HAP-1 (cell line): ENCODE measurements around the gene KCNT1.

Source experiments
- DNase-seq, 2 experiments: peaks; one replicate each; pipeline ENCODE4 v3.0.0-alpha.2; 2016 to 2020; ENCODE audit warnings: low spot score in 2 of 2
- H3K27me3 ChIP-seq: fragments of 250-450 bp; sonication (Bioruptor Pico); 2 replicates; pipeline ENCODE4 v1.5.1; 2020; ENCODE audit warnings: low read depth, mild to moderate bottlenecking, moderate library complexity
- H3K36me3 ChIP-seq: fragments of 250-450 bp; sonication (Bioruptor Pico); replicated peaks from 2 replicates; pipeline ENCODE4 v1.5.1; 2020; ENCODE audit warnings: mild to moderate bottlenecking
- H3K4me1 ChIP-seq: fragments of 250-450 bp; sonication (Bioruptor Pico); 2 replicates; pipeline ENCODE4 v1.5.1; 2020; ENCODE audit warnings: mild to moderate bottlenecking
- H3K4me3 ChIP-seq: fragments of 250-450 bp; sonication (Bioruptor Pico); 2 replicates; pipeline ENCODE4 v1.5.1; 2020; ENCODE audit warnings: mild to moderate bottlenecking, moderate library complexity
- H3K9me3 ChIP-seq: fragments of 250-450 bp; sonication (Bioruptor Pico); 2 replicates; pipeline ENCODE4 v1.5.1; 2020; ENCODE audit warnings: mild to moderate bottlenecking, moderate library complexity
- in situ Hi-C: fragments of 300-500 bp; cut with MboI; formaldehyde crosslinking; loops from 3 replicates; pipeline ENCODE4 v1.14.3; 2020; ENCODE audit warnings: low sequenced_read_pairs, inconsistent platforms, mixed read lengths

KCNT1 gene

GRCh38 chr9:135696446-135696845, 5.5 kb upstream of the KCNT1 start:
- H3K27me3 ChIP-seq: no peaks in the 10 kb centered on the region
- no peaks in the 10 kb centered on the region for H3K9me3 ChIP-seq
- no peak for DNase-seq
- no peaks in the 10 kb centered on the region for H3K4me1 ChIP-seq
- H3K4me3 ChIP-seq: no peak overlapping the region
- in situ Hi-C loops: loop anchor here (25.0 kb wide), 1 partner anchor 91 kb away; no protein-coding TSS in a partner anchor
- no peaks in the 10 kb centered on the region for H3K36me3 ChIP-seq

- in situ Hi-C loops: loop anchor here (25.0 kb wide), 1 partner anchor 90 kb away; no protein-coding TSS in a partner anchor
- Histone ChIP-seq H3K36me3 (no peaks in the 10 kb centered on the region), H3K9me3 (no peaks in the 10 kb centered on the region), H3K4me3 (no peak overlapping the region), H3K4me1 (no peaks in the 10 kb centered on the region), H3K27me3 (peaks cover 2% of the 10 kb centered on the region; the same call in 1 of the 2 replicates)
- no peak for DNase-seq
Measured at GRCh38 chr9:135697226-135697625, 4.8 kb upstream of the KCNT1 start.

- H3K36me3 ChIP-seq: no peaks in the 10 kb centered on the region
- H3K27me3 ChIP-seq: peaks cover 2% of the 10 kb centered on the region; the same call in 1 of the 2 replicates
- DNase-seq: no peak
- H3K4me3 ChIP-seq: no peak overlapping the region
- in situ Hi-C loops: loop anchor here (25.0 kb wide), 1 partner anchor 89 kb away; no protein-coding TSS in a partner anchor
- no peaks in the 10 kb centered on the region for H3K9me3 ChIP-seq
- no peaks in the 10 kb centered on the region for H3K4me1 ChIP-seq
Measured at GRCh38 chr9:135698236-135698635, 3.7 kb upstream of the KCNT1 start.

- no peaks in the 10 kb centered on the region for H3K9me3 ChIP-seq
- peaks cover 2% of the 10 kb centered on the region; the same call in 1 of the 2 replicates for H3K27me3 ChIP-seq
- DNase-seq: no peak
- no peaks in the 10 kb centered on the region for H3K4me1 ChIP-seq
- in situ Hi-C loops: loop anchor here (25.0 kb wide), 1 partner anchor 89 kb away; no protein-coding TSS in a partner anchor
- no peak overlapping the region for H3K4me3 ChIP-seq
- no peaks in the 10 kb centered on the region for H3K36me3 ChIP-seq
Measured at GRCh38 chr9:135698767-135699166, 3.2 kb upstream of the KCNT1 start.

GRCh38 chr9:135699440-135699839, 2.5 kb upstream of the KCNT1 start, which contains the start of gene SOHLH1:
TSS of gene SOHLH1 (minus strand) at chr9:135699481. CDS start at chr9:135699467, 14 bp downstream.
- in situ Hi-C loops: loop anchor here (25.0 kb wide), 1 partner anchor 88 kb away; no protein-coding TSS in a partner anchor
- no peaks in the 10 kb centered on the region for H3K9me3 ChIP-seq
- no peak for DNase-seq
- H3K36me3 ChIP-seq: no peaks in the 10 kb centered on the region
- H3K4me3 ChIP-seq: no peak within 1 kb of the TSS
- H3K4me1 ChIP-seq: no peaks in the 10 kb centered on the region
- H3K27me3 ChIP-seq: peaks cover 2% of the 10 kb centered on the region; the same call in 1 of the 2 replicates

- no peaks in the 10 kb centered on the region for H3K9me3 ChIP-seq
- no peaks in the 10 kb centered on the region for H3K4me1 ChIP-seq
- peaks cover 2% of the 10 kb centered on the region; the same call in 1 of the 2 replicates for H3K27me3 ChIP-seq
- no peaks in the 10 kb centered on the region for H3K36me3 ChIP-seq
- DNase-seq: no peak
- in situ Hi-C loops: no loop called here
- no peak overlapping the region for H3K4me3 ChIP-seq
Measured at GRCh38 chr9:135700525-135700924, 1.5 kb upstream of the KCNT1 start.

GRCh38 chr9:135701067-135701958, 672 bp upstream of the KCNT1 start:
- DNase-seq: no peak
- H3K4me3 ChIP-seq: peak overlapping the region; percentile 19

GRCh38 chr9:135703726-135704125, 1.7 kb downstream of the KCNT1 start:
- no peak for DNase-seq
- no peaks in the 10 kb centered on the region for H3K36me3 ChIP-seq
- in situ Hi-C loops: no loop called here
- no peaks in the 10 kb centered on the region for H3K4me1 ChIP-seq
- peaks cover 2% of the 10 kb centered on the region; the same call in 1 of the 2 replicates for H3K27me3 ChIP-seq
- H3K9me3 ChIP-seq: no peaks in the 10 kb centered on the region
- H3K4me3 ChIP-seq: no peak overlapping the region

More at GRCh38 chr9:135701067-135701958, 672 bp upstream of the KCNT1 start:
- no peaks in the 10 kb centered on the region for H3K36me3 ChIP-seq
- in situ Hi-C loops: no loop called here
- H3K4me1 ChIP-seq: no peaks in the 10 kb centered on the region
- no peaks in the 10 kb centered on the region for H3K9me3 ChIP-seq
- peaks cover 2% of the 10 kb centered on the region; the same call in 1 of the 2 replicates for H3K27me3 ChIP-seq

GRCh38 chr9:135704483-135704882, 2.5 kb downstream of the KCNT1 start:
- no peaks in the 10 kb centered on the region for H3K4me1 ChIP-seq
- H3K9me3 ChIP-seq: no peaks in the 10 kb centered on the region
- DNase-seq: no peak
- peaks cover 2% of the 10 kb centered on the region; the same call in 1 of the 2 replicates for H3K27me3 ChIP-seq
- in situ Hi-C loops: no loop called here
- H3K36me3 ChIP-seq: no peaks in the 10 kb centered on the region
- no peak overlapping the region for H3K4me3 ChIP-seq

- Histone ChIP-seq H3K27me3 (peaks cover 5% of the 10 kb centered on the region), H3K9me3 (no peaks in the 10 kb centered on the region), H3K4me1 (no peaks in the 10 kb centered on the region), H3K4me3 (no peak overlapping the region), H3K36me3 (no peaks in the 10 kb centered on the region)
- DNase-seq: no peak
- in situ Hi-C loops: no loop called here
Measured at GRCh38 chr9:135705376-135705775, 3.4 kb downstream of the KCNT1 start.

- DNase-seq: no peak
- H3K36me3 ChIP-seq: no peaks in the 10 kb centered on the region
- H3K4me3 ChIP-seq: no peak overlapping the region
- no peaks in the 10 kb centered on the region for H3K4me1 ChIP-seq
- H3K27me3 ChIP-seq: peaks cover 6% of the 10 kb centered on the region
- in situ Hi-C loops: no loop called here
- H3K9me3 ChIP-seq: no peaks in the 10 kb centered on the region
Measured at GRCh38 chr9:135706288-135706687, 4.3 kb downstream of the KCNT1 start.

- no peak overlapping the region for H3K4me3 ChIP-seq
- no peaks in the 10 kb centered on the region for H3K9me3 ChIP-seq
- in situ Hi-C loops: no loop called here
- DNase-seq: no peak
- H3K4me1 ChIP-seq: no peaks in the 10 kb centered on the region
- H3K27me3 ChIP-seq: peaks cover 8% of the 10 kb centered on the region; the same call in 1 of the 2 replicates
- H3K36me3 ChIP-seq: no peaks in the 10 kb centered on the region
Measured at GRCh38 chr9:135707252-135708138, 5.5 kb downstream of the KCNT1 start.

- no peak overlapping the region for H3K4me3 ChIP-seq
- no peaks in the 10 kb centered on the region for H3K9me3 ChIP-seq
- H3K27me3 ChIP-seq: peaks cover 14% of the 10 kb centered on the region; the same call in 1 of the 2 replicates
- H3K4me1 ChIP-seq: no peaks in the 10 kb centered on the region
- no peak for DNase-seq
- in situ Hi-C loops: no loop called here
- H3K36me3 ChIP-seq: no peaks in the 10 kb centered on the region
Measured at GRCh38 chr9:135708164-135708563, 6.2 kb downstream of the KCNT1 start.
